Stimulated activated naive B cell treated with anti-CD40 and anti-IgM and Interleukin-4, amounts not matched to agents 10 μg/mL and 1 μg/mL and 100 μg/mL, for 72 hours (primary cell): ENCODE data around the gene HECTD1.
A peak's percentile ranks its signal among the peaks of the same experiment; 100 is the strongest.
"Not testable (repeated sequence)": the region's sequence is repeated elsewhere in the genome, so short reads cannot be mapped to it uniquely, and the experiment has no call there.

Experiments
- ATAC-seq, 2 donors: fragments of 150-1000 bp; cut with Tn5 transposase; replicated peaks; 2 replicates each; pipeline ENCODE4 v1.10.0; 2021; ENCODE audit warnings: moderate library complexity in 1 of 2
- DNase-seq: peaks from one replicate; pipeline ENCODE4 v3.0.0; 2021
- H3K27ac Mint-ChIP-seq: one replicate; pipeline ENCODE4 v1.8.0; 2022; ENCODE audit warnings: mild to moderate bottlenecking, mixed read lengths
- H3K27me3 Mint-ChIP-seq, 2 donors: one replicate each; pipeline ENCODE4 v1.8.0; 2022; ENCODE audit warnings: mixed read lengths in 2 of 2
- H3K36me3 Mint-ChIP-seq, 2 donors: one replicate each; pipeline ENCODE4 v1.8.0; 2022; ENCODE audit warnings: mixed read lengths in 2 of 2, mild to moderate bottlenecking in 1 of 2
- H3K4me1 Mint-ChIP-seq, 2 donors: one replicate each; pipeline ENCODE4 v1.8.0; 2022; ENCODE audit warnings: mixed read lengths in 2 of 2, mild to moderate bottlenecking in 1 of 2
- H3K4me3 Mint-ChIP-seq, 2 donors: one replicate each; pipeline ENCODE4 v1.8.0; 2022; ENCODE audit warnings: mild to moderate bottlenecking in 2 of 2, mixed read lengths in 2 of 2, moderate library complexity in 1 of 2
- H3K9me3 Mint-ChIP-seq, 2 donors: one replicate each; pipeline ENCODE4 v1.8.0; 2022; ENCODE audit warnings: mixed read lengths in 2 of 2, mild to moderate bottlenecking in 1 of 2

HECTD1 gene

GRCh38 chr14:31060253-31060875 lies 147.2 kb downstream of the HECTD1 start:
- Mint-ChIP-seq H3K4me1 (peaks cover 10 to 13% of the 10 kb centered on the region in 2 donors), H3K27ac (no peak overlapping the region), H3K36me3 (peaks cover 0 to 8% of the 10 kb centered on the region in 2 donors), H3K9me3 (no peaks in the 10 kb centered on the region), H3K27me3 (no peaks in the 10 kb centered on the region), H3K4me3 (no peak overlapping the region)
- ATAC-seq (no peak), DNase-seq (no peak)

DNA sequence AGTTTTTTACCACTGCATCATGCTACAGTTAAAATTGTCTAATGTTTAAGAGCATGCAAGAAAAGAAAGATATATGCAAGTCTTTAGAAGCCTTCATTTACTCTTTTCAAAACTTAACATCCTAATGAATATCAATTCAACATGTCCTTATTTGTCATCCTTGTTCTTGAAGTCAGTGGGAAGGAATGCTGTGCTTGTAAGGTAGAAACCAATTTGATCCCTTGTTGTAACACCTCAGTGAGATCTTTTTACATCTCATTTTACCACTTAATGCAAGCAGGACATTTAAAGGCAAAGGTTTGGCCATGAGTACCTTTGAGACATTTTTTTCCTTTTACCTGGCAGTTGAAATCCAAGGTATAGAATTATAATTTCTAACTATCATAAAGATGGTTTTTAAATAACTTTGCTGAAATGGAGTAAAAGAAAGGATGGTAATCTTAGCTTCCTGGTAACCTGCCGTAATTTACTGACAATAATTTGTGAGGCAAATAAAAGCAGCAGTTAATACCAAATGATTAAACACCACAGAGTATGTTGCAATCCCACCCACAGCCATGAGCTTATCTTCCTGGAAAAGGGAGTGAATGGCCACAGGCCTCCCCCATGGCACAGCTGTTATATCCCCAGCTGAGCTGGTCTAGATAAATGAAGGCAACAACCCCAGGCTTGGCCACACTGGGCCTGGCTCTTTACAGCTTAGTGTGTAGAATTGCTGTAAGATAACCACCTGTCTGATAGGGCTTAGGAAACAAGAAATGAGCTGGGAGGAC lies 148.3 kb downstream of the HECTD1 start:
- H3K36me3 Mint-ChIP-seq = peaks cover 0 to 8% of the 10 kb centered on the region in 2 donors
- H3K4me1 Mint-ChIP-seq = peaks cover 10 to 13% of the 10 kb centered on the region in 2 donors
- peak overlapping the region; percentile 37 for H3K27ac Mint-ChIP-seq
- no peaks in the 10 kb centered on the region for H3K27me3 Mint-ChIP-seq
- DNase-seq (no peak), ATAC-seq (no peak)
- no peaks in the 10 kb centered on the region for H3K9me3 Mint-ChIP-seq
- no peak overlapping the region for H3K4me3 Mint-ChIP-seq

DNA sequence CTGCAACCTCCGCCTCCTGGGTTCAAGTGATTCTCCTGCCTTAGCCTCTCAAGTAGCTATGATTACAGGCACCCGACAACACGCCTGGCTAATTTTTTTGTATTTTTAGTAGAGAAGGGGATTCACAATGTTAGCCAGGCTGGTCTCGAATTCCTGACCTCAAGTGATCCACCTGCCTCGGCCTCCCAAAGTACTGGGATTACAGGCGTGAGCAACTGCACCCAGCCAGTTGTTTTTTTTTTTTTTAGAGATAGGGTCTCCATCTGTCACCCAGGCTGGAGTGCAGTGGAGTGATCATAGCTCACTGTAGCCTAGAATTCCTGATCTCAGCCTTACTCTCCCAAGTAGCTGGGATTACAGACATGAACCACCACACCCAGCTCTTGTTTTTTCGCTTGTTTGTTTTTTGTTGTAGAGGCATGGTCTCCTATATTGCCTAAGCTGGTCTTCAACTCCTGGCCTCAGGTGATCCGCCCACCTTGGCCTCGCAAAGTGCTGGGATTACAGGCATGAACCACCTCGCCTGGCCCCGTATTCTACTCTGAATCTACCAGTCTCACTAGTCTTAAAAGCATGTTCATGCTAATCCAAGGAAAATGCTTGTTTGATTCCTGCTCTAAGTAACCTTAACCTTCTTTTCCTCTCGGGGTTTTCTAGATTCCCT lies 149.8 kb downstream of the HECTD1 start:
- H3K36me3 Mint-ChIP-seq = peaks cover 3 to 8% of the 10 kb centered on the region in 2 donors
- no peak for DNase-seq

DNA sequence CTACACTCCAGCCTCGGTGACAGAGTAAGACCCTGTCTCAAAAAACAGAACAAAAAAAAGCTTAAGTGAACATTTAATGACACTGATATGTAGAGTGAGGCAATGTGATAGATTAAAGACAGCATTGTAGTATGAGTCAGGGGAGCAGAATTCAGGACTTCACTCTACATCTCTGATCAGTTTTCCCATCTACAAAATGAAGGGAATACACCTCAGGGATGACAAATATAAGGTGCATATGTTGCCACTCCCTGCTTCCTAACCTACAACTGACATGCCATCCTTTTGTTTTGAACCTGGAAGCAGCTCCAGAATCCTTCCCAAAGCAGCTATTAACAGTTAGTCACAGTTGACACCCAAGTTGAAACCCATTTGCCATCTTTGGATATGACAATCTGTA lies 150.6 kb downstream of the HECTD1 start:
- ATAC-seq (no peak), DNase-seq (no peak)
- no peaks in the 10 kb centered on the region for H3K27me3 Mint-ChIP-seq
- no peak overlapping the region for H3K4me3 Mint-ChIP-seq
- no peak overlapping the region for H3K27ac Mint-ChIP-seq
- H3K36me3 Mint-ChIP-seq = peaks cover 3 to 8% of the 10 kb centered on the region in 2 donors
- peaks cover 10 to 13% of the 10 kb centered on the region in 2 donors for H3K4me1 Mint-ChIP-seq
- no peaks in the 10 kb centered on the region for H3K9me3 Mint-ChIP-seq

More for the DNA sequence above, 149.8 kb downstream of the HECTD1 start:
- Mint-ChIP-seq H3K4me1 (peaks cover 10 to 13% of the 10 kb centered on the region in 2 donors), H3K27me3 (no peaks in the 10 kb centered on the region), H3K27ac (no peak overlapping the region), H3K4me3 (no peak overlapping the region), H3K9me3 (no peaks in the 10 kb centered on the region)
- ATAC-seq = no peak

DNA sequence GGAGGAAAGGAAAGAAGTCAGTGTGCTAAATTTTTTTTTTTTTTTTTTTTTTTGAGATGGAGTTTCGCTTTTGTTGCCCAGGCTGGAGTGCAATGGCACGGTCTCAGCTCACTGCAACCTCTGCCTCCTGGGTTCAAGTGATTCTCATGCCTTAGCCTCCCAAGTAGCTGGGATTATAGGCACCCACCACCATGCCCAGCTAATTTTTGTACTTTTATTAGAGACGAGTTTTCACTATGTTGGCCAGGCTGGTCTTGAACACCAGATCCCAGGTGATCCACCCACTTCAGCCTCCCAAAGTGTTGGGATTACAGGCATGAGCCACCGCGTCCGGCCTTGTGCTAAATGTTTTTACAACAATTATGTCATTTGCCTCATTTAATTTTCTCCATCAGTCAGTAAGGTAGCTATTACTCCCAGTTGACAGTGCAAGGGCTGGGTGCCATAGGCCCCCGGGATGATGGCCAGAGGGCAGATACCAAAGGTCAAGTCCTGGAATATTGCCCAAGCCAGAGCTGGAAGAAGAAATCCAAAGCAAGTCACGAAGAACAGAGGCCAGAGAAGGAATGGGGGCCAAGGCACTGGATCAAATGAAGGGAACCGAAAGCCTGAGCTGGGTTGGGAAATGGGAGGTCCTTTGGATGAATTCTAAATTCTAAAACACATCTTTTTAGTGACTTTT lies 154.5 kb downstream of the HECTD1 start:
- H3K4me1 Mint-ChIP-seq, H3K4me3 Mint-ChIP-seq, H3K36me3 Mint-ChIP-seq, DNase-seq, H3K9me3 Mint-ChIP-seq, H3K27ac Mint-ChIP-seq, ATAC-seq, H3K27me3 Mint-ChIP-seq: not testable (repeated sequence)

- Mint-ChIP-seq H3K27ac (no peak overlapping the region), H3K4me1 (peaks cover 0 to 6% of the 10 kb centered on the region in 2 donors), H3K4me3 (no peak overlapping the region)
Observed at GRCh38 chr14:31051511-31051910, 156.1 kb downstream of the HECTD1 start.

GRCh38 chr14:31051023-31051422 lies 156.6 kb downstream of the HECTD1 start:
- no peaks in the 10 kb centered on the region for H3K27me3 Mint-ChIP-seq
- no peak overlapping the region for H3K4me3 Mint-ChIP-seq
- ATAC-seq (no peak), DNase-seq (no peak)
- no peak overlapping the region for H3K27ac Mint-ChIP-seq
- no peaks in the 10 kb centered on the region for H3K9me3 Mint-ChIP-seq
- peaks cover 0 to 3% of the 10 kb centered on the region in 2 donors for H3K36me3 Mint-ChIP-seq
- H3K4me1 Mint-ChIP-seq = peaks cover 0 to 6% of the 10 kb centered on the region in 2 donors

More at GRCh38 chr14:31051511-31051910, 156.1 kb downstream of the HECTD1 start:
- Mint-ChIP-seq H3K9me3 (no peaks in the 10 kb centered on the region), H3K27me3 (no peaks in the 10 kb centered on the region), H3K36me3 (peaks cover 1 to 3% of the 10 kb centered on the region in 2 donors)
- DNase-seq (no peak), ATAC-seq (no peak)
